ENCODE results near the gene L1CAM.
"Not testable (repeated sequence)": the region's sequence is repeated elsewhere in the genome, so short reads cannot be mapped to it uniquely, and the experiment has no call there.

Gene L1CAM

DNA sequence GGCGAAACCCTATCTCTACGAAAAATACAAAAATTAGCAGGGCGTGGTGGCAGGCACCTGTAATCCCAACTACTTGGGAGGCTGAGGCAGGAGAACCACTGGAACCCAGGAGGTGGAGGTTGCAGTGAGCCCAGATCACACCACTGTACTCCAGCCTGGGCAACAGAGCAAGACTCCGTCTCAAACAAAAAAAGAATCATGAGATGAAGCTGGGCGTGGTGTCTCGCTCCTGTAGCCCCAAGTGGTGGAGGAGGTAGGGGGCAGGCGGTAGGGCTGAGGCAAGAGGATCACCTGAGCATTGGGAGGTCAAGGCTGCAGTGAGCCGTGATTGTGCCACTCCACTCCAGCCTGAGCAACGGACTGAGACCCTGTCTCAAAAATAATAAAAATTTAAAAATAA is 67.9 kb downstream of the L1CAM start:
- H3K4me1 Mint-ChIP-seq (ENCODE audit: low read depth), result peaks cover 48% of the 10 kb centered on the region
- not testable (repeated sequence) for DNase-seq; H3K4me3 Mint-ChIP-seq; H3K9me3 Mint-ChIP-seq; H3K36me3 Mint-ChIP-seq (ENCODE audit: low read depth); H3K27ac Mint-ChIP-seq
- peaks cover 60% of the 10 kb centered on the region for H3K27me3 Mint-ChIP-seq

DNA sequence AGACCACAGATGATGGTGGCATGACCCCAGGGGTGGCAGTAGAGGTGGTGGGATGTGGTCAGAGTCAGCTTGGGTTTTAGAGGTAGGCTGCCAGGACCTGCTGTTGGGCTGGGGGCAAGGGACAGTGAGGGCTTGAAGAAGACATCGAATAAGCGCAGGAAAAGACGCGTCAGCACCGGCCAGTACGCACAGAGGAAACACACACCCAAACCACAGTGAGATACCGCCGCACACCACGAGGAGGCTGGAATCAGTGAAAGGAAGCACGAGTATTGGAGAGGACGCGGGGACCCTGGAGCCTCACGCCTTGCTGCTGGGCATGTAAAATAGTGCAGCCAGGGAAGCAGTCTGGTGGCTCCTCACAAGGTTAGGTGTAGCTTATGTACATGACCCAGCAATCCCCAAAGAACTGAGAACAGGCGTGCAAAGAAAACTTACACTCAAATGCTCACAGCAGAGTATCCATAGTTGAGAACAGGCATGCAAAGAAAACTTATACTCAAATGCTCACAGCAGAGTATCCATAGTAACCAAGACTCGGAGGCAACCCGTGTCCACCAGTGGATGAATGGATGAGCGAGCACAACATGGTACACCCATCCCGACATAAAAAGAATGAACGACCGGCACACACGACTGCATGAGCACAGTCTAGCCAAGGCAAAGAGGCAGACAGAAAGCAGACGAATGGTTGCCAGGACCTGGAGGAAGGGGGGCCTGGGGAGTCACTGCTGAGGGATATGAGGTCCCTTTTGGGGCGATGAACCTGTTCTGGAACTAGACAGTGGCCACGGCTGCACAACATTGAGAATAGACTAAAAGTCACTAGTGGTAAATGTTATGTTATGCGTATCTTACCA is 68.9 kb downstream of the L1CAM start:
- no peak overlapping the region for H3K4me3 Mint-ChIP-seq
- peaks cover 61% of the 10 kb centered on the region for H3K27me3 Mint-ChIP-seq
- H3K27ac Mint-ChIP-seq, result no peak overlapping the region
- peak; percentile 56 for DNase-seq
- no peaks in the 10 kb centered on the region for H3K9me3 Mint-ChIP-seq
- H3K36me3 Mint-ChIP-seq (ENCODE audit: low read depth), result no peaks in the 10 kb centered on the region
- peaks cover 40% of the 10 kb centered on the region for H3K4me1 Mint-ChIP-seq (ENCODE audit: low read depth)

DNA sequence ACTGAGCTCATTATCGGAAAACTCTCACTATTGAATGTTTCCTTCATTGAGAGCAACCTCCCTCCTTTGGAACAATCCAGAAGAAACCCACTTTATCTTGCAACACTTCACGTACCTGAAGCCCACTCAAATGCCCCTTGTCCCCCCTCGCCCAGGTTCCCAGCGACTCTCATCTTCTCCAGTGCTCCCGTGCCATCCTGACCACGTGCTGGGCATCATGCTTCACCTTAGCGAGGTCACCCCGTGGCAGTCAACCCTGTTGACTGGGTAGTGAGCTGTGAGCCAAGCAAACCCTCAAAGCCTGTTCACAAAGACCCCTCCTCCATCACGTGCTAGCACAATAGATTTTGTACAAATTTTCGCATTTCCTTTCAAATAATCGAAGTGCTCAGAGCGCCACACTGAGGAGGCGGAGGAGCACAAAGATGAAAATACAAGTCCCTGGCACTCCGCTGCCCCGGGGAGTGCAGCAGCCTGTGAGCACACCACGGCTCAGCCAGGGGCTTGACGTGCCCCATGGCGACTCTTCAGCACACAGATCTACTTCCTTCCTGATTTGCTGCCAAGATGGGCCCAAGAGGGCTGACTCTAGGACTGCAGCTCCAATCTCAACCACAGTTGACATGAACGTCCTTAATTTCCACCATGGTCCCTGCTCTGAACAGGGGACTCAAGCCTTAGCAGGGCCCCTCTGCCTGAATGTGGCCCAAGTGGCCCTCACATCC is 71.2 kb downstream of the L1CAM start:
- Mint-ChIP-seq H3K4me3 (no peak overlapping the region), H3K9me3 (no peaks in the 10 kb centered on the region), H3K27ac (no peak overlapping the region), H3K4me1 (ENCODE audit: low read depth) (peaks cover 24% of the 10 kb centered on the region), H3K36me3 (ENCODE audit: low read depth) (no peaks in the 10 kb centered on the region), H3K27me3 (peaks cover 65% of the 10 kb centered on the region)
- no peak for DNase-seq

DNA sequence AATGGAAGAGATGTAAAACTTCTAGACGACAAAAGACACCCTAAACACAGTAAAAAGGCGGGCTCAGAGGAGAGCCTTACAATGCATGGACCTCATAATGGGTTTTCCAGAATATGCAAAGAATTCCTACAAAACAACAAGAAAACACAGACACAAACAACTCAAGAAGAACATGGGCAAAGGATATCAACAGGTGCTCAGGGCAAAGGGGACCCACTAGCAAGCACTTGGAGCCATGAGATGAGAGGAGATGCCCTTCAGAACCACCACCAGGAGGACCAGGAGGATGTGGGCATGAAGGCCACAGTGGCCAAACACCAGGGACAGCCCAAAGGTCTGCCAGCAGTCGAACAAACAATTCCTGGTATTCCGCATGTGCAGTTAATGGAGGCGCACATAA is 72.8 kb downstream of the L1CAM start:
- H3K36me3 Mint-ChIP-seq (ENCODE audit: low read depth), result no peaks in the 10 kb centered on the region
- peaks cover 18% of the 10 kb centered on the region for H3K4me1 Mint-ChIP-seq (ENCODE audit: low read depth)
- H3K4me3 Mint-ChIP-seq, result no peak overlapping the region
- DNase-seq, result no peak
- H3K9me3 Mint-ChIP-seq, result no peaks in the 10 kb centered on the region
- H3K27me3 Mint-ChIP-seq, result peaks cover 57% of the 10 kb centered on the region
- no peak overlapping the region for H3K27ac Mint-ChIP-seq

DNA sequence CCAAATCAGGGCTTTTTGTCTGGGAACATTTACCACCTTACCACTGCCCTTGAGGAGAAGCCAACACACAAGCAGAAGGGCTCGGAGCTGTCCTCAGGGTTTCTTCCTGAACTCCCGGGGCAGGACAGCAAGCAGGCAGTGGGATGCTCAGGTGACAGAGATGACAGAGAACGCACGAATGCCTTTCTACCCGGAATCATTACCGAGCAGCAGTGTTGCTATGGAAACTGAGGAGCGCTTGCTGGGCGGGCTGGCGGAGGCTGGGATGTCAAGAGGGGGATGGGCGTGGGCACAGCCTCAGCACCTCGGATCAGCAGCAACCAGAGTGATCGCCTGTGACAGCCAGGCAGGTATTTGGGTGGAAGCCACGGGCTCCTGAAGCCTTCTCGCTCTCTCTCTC is 73.8 kb downstream of the L1CAM start:
- H3K9me3 Mint-ChIP-seq, result no peaks in the 10 kb centered on the region

More for the DNA sequence above, 73.8 kb downstream of the L1CAM start:
- Mint-ChIP-seq H3K27ac (no peak overlapping the region), H3K4me3 (no peak overlapping the region), H3K36me3 (ENCODE audit: low read depth) (no peaks in the 10 kb centered on the region), H3K27me3 (peaks cover 51% of the 10 kb centered on the region), H3K4me1 (ENCODE audit: low read depth) (peaks cover 15% of the 10 kb centered on the region)
- DNase-seq, result no peak

Measured in activated T-cell treated with anti-CD3 and anti-CD28 coated beads, Interleukin-2, amount 50 U/mL, for 24 hours (primary cell).